ENCODE measurements around the gene DPYSL5.
A peak's percentile ranks its signal among the peaks of the same experiment; 100 is the strongest.
"Not testable (repeated sequence)": the region's sequence is repeated elsewhere in the genome, so short reads cannot be mapped to it uniquely, and the experiment has no call there.

Gene DPYSL5

GRCh38 chr2:26901326-26902183 lies 53.6 kb downstream of the DPYSL5 start:
- no peak for DNase-seq (ENCODE audit: low spot score)

- no peak for DNase-seq (ENCODE audit: low spot score)
Measured at GRCh38 chr2:26903676-26904075, 55.7 kb downstream of the DPYSL5 start.

GRCh38 chr2:26904839-26905238 lies 56.9 kb downstream of the DPYSL5 start:
- no peak for DNase-seq (ENCODE audit: low spot score)

GRCh38 chr2:26905341-26906198 lies 57.6 kb downstream of the DPYSL5 start:
- DNase-seq (ENCODE audit: low spot score): no peak

- no peak for DNase-seq (ENCODE audit: low spot score)
Measured at GRCh38 chr2:26907416-26907815, 59.5 kb downstream of the DPYSL5 start.

- DNase-seq (ENCODE audit: low spot score): no peak
Measured at GRCh38 chr2:26910176-26910575, 62.2 kb downstream of the DPYSL5 start.

- DNase-seq (ENCODE audit: low spot score): no peak
Measured at GRCh38 chr2:26911911-26912861, 64.3 kb downstream of the DPYSL5 start.

- no peak for DNase-seq (ENCODE audit: low spot score)
Measured at GRCh38 chr2:26913606-26913998, 65.7 kb downstream of the DPYSL5 start.

GRCh38 chr2:26913999-26914658 lies 66.2 kb downstream of the DPYSL5 start:
- no peak for DNase-seq (ENCODE audit: low spot score)

- DNase-seq (ENCODE audit: low spot score): no peak
Measured at GRCh38 chr2:26914659-26915310, 66.9 kb downstream of the DPYSL5 start.

- no peak for DNase-seq (ENCODE audit: low spot score)
Measured at GRCh38 chr2:26915316-26915715, 67.4 kb downstream of the DPYSL5 start.

- DNase-seq (ENCODE audit: low spot score): no peak
Measured at GRCh38 chr2:26916128-26916692, 68.3 kb downstream of the DPYSL5 start.

GRCh38 chr2:26917135-26917836 lies 69.4 kb downstream of the DPYSL5 start:
- DNase-seq (ENCODE audit: low spot score): no peak

GRCh38 chr2:26921323-26921722 lies 73.4 kb downstream of the DPYSL5 start:
- DNase-seq (ENCODE audit: low spot score): no peak

- DNase-seq (ENCODE audit: low spot score): peak; percentile 43
Measured at GRCh38 chr2:26922405-26923188, 74.7 kb downstream of the DPYSL5 start.

- not testable (repeated sequence) for DNase-seq (ENCODE audit: low spot score)
Measured at GRCh38 chr2:26923189-26923466, 75.2 kb downstream of the DPYSL5 start.

- no peak for DNase-seq (ENCODE audit: low spot score)
Measured at GRCh38 chr2:26924731-26925099, 76.8 kb downstream of the DPYSL5 start.

- DNase-seq (ENCODE audit: low spot score): no peak
Measured at GRCh38 chr2:26925100-26925791, 77.3 kb downstream of the DPYSL5 start.

- no peak for DNase-seq (ENCODE audit: low spot score)
Measured at GRCh38 chr2:26927221-26927620, 79.3 kb downstream of the DPYSL5 start.

All from RKO (cell line).